ENCODE results near the gene MYH15.

Gene MYH15

DNA sequence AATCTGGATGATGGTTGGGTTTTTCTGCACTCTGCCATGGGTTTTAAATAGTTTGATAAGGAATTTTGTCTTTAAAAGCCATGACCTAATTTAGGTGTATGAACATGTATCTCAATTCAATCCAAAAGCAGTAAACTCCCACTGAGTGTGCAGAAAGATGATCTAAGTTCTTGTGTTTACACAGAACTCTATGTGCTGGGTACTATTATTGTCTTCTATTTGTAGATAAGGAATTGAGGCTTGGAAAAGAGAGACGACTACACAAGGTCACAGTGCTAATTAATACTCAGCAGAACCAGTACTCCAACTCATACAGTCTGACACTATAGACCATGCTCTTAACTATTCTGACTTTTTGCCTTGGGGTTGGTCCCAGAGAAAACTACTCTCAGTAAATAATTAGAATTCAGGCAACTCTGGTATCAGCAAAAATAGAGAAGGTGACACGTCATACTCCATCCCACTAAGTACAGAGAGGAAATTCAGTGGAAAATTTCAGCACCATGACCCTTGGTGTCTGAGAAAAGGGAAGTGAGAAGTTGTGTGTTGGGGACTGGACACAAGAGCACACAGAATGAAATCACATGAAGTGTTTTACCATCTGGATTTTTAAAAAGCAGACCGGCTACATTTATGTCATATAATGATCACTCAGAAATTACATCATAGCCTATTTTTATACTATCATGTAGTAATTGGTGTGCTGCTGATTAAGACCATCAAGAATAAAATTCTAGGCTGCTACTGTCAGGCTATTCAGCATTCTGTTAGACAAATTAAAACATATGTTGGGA is 18.3 kb upstream of the MYH15 start:
- DNase-seq (ENCODE audit: extremely low read depth, insufficient read length): peak; percentile 23
- TF ChIP-seq, protein P1, sequence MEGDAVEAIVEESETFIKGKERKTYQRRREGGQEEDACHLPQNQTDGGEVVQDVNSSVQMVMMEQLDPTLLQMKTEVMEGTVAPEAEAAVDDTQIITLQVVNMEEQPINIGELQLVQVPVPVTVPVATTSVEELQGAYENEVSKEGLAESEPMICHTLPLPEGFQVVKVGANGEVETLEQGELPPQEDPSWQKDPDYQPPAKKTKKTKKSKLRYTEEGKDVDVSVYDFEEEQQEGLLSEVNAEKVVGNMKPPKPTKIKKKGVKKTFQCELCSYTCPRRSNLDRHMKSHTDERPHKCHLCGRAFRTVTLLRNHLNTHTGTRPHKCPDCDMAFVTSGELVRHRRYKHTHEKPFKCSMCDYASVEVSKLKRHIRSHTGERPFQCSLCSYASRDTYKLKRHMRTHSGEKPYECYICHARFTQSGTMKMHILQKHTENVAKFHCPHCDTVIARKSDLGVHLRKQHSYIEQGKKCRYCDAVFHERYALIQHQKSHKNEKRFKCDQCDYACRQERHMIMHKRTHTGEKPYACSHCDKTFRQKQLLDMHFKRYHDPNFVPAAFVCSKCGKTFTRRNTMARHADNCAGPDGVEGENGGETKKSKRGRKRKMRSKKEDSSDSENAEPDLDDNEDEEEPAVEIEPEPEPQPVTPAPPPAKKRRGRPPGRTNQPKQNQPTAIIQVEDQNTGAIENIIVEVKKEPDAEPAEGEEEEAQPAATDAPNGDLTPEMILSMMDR (IDR thresholded peaks at IDR 0.05; ENCODE audit: insufficient read depth, low read length, poor library complexity, severe bottlenecking): no peak
- Histone ChIP-seq H3K4me3 (replicated peaks; ENCODE audit: low read depth, low read length) (no peak overlapping the region), H3K36me3 (ENCODE audit: control insufficient read depth, insufficient read depth, low read length) (no peaks in the 10 kb centered on the region), H3K27me3 (replicated peaks; ENCODE audit: control insufficient read depth, insufficient read depth, low read length) (no peaks in the 10 kb centered on the region)

DNA sequence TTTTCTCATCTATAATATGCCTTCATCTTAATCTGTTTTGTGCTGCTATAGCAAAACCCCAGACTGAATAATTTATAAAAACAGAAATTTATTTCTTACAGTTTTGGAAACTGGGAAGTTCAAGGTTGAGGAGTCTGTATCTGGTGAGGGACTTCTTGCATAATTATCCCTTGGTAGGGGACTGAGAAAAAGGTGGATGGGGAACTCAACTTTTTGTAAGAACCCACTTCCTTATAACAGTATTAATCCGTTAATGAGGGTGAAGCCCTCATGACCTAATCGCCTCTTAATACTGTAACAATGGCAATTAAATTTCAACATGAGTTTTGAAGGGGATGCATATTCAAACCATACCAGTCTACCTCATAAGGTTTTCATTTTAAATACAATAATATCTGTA is 17.4 kb upstream of the MYH15 start:
- Histone ChIP-seq H3K36me3 (ENCODE audit: control insufficient read depth, insufficient read depth, low read length) (no peaks in the 10 kb centered on the region), H3K4me3 (replicated peaks; ENCODE audit: low read depth, low read length) (no peak overlapping the region), H3K27me3 (replicated peaks; ENCODE audit: control insufficient read depth, insufficient read depth, low read length) (no peaks in the 10 kb centered on the region)
- DNase-seq (ENCODE audit: extremely low read depth, insufficient read length): no peak
- TF ChIP-seq, protein P1 (IDR thresholded peaks at IDR 0.05; ENCODE audit: insufficient read depth, low read length, poor library complexity, severe bottlenecking): no peak

DNA sequence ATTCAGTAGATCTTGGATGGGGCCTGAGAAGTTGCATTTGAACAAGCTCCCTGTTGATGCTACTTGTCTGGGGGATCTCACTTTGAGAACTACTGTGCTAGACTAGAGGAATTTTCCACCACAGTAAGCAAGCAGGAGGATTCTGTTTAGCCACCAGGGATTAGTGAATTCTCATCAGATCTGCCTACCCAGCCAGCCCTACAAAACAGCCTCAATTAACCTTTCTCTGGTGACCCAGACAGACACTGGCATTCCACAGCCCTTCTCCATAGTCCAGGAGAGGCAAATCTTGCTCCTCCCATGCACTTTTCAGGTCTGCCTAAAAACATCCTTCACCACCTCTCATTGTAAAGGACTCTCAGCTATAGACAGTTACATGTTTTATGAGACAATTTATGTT is 16.7 kb upstream of the MYH15 start:
- Histone ChIP-seq H3K27me3 (replicated peaks; ENCODE audit: control insufficient read depth, insufficient read depth, low read length) (no peaks in the 10 kb centered on the region), H3K4me3 (replicated peaks; ENCODE audit: low read depth, low read length) (no peak overlapping the region), H3K36me3 (ENCODE audit: control insufficient read depth, insufficient read depth, low read length) (no peaks in the 10 kb centered on the region)
- no peak for DNase-seq (ENCODE audit: extremely low read depth, insufficient read length)
- TF ChIP-seq, protein P1 (IDR thresholded peaks at IDR 0.05; ENCODE audit: insufficient read depth, low read length, poor library complexity, severe bottlenecking): no peak

DNA sequence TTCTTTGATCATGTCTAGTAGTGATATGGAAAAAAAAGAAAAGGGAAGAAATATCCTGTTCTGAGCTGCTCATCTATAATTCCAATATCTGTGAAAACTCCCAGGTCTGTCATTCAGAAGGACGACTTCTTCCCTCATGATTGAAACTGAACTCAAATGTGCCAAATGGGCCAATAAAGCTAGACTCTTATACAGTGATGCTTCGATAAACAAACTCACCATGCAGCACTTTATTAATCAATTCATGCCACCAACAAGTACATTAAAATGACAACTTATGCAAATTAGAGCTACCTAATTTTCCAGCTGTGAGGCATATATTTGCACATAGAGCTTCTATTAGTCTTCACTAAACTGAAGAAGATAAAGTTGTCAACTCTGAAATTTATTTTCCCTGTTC is 15.6 kb upstream of the MYH15 start:
- H3K4me3 ChIP-seq (replicated peaks; ENCODE audit: low read depth, low read length): no peak overlapping the region
- H3K36me3 ChIP-seq (ENCODE audit: control insufficient read depth, insufficient read depth, low read length): no peaks in the 10 kb centered on the region
- no peaks in the 10 kb centered on the region for H3K27me3 ChIP-seq (replicated peaks; ENCODE audit: control insufficient read depth, insufficient read depth, low read length)
- TF ChIP-seq, protein P1 (IDR thresholded peaks at IDR 0.05; ENCODE audit: insufficient read depth, low read length, poor library complexity, severe bottlenecking): no peak
- no peak for DNase-seq (ENCODE audit: extremely low read depth, insufficient read length)

DNA sequence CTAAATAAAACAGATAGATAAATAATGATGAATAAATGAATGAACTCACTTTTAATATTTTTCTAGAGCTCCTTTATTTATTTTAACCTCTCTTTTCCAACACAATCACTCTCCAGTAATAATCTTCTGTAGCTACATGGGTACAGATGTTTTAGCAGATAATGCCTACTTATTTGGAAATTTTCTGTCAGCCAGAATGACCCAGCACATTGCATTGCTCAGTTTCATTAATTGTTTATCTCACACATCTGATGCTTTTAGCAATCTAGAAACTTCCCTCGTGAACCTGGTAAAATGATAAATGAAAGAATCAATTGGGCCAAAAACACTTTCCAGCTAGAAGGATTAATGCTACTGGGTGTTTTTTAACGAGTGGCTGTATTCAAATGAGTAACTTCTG is 14.9 kb upstream of the MYH15 start:
- H3K27me3 ChIP-seq (replicated peaks; ENCODE audit: control insufficient read depth, insufficient read depth, low read length): no peaks in the 10 kb centered on the region

More for the DNA sequence above, 14.9 kb upstream of the MYH15 start:
- no peak for DNase-seq (ENCODE audit: extremely low read depth, insufficient read length)
- no peaks in the 10 kb centered on the region for H3K36me3 ChIP-seq (ENCODE audit: control insufficient read depth, insufficient read depth, low read length)
- TF ChIP-seq, protein P1 (IDR thresholded peaks at IDR 0.05; ENCODE audit: insufficient read depth, low read length, poor library complexity, severe bottlenecking): no peak
- H3K4me3 ChIP-seq (replicated peaks; ENCODE audit: low read depth, low read length): no peak overlapping the region
